IMR-90 (cell line): Measurements from ENCODE around the gene VRTN. TPM values are rescaled to one million over a fixed set of nuclear protein-coding genes. Genes with fewer than 3 reads are reported as not detected.

Experiments
- ATAC-seq: fragments of 200-7000 bp; cut with Tn5 transposase; 2 replicates; pipeline ENCODE4 v1.9.1; 2020; ENCODE audit warnings: low read depth, mild to moderate bottlenecking, moderate library complexity
- BruUV-seq: library from RNA; stranded (reverse); fragments of 400-500 nt; replicated peaks from 2 replicates; lab custom pipeline; 2021; lab: Mats Ljungman, UMichigan
- CTCF ChIA-PET: fragments of 300-600 bp; formaldehyde crosslinking; extraction: SDS; loops from one replicate; lab custom pipeline; 2021; ENCODE audit warnings: antibody characterized with exemption; lab: Yijun Ruan, JAX
- POLR2A ChIA-PET: fragments of 300-600 bp; sonication (Branson Sonifier 250); formaldehyde crosslinking; loops from one replicate; lab custom pipeline; 2022; ENCODE audit warnings: antibody characterized with exemption; ENCODE audit not compliant: unreplicated experiment; lab: Charles Lee
- DNase-seq: peaks from one replicate; pipeline ENCODE4 v3.0.0; 2013
- H2AFZ ChIP-seq: replicated peaks from 2 replicates; pipeline ENCODE3; 2013; ENCODE audit warnings: low read length, mild to moderate bottlenecking; ENCODE audit not compliant: poor library complexity
- H2AK5ac ChIP-seq: 2 replicates; pipeline ENCODE4 v1.6.1; 2013; ENCODE audit warnings: low read depth, low read length, inconsistent platforms
- H2AK9ac ChIP-seq: replicated peaks from 2 replicates; pipeline ENCODE3; 2013; ENCODE audit warnings: mild to moderate bottlenecking, low read depth, low read length, moderate library complexity; ENCODE audit not compliant: poor library complexity
- H2BK120ac ChIP-seq: 2 replicates; pipeline ENCODE4 v1.6.1; 2013; ENCODE audit warnings: low read depth, low read length, inconsistent platforms
- H2BK15ac ChIP-seq: 3 replicates; pipeline ENCODE4 v1.6.1; 2013; ENCODE audit warnings: low read depth, low read length, inconsistent platforms
- H2BK20ac ChIP-seq: 2 replicates; pipeline ENCODE4 v1.6.1; 2013; ENCODE audit warnings: low read depth, mild to moderate bottlenecking, inconsistent platforms, low read length, moderate library complexity
- H2BK5ac ChIP-seq: 2 replicates; pipeline ENCODE4 v1.6.1; 2013; ENCODE audit warnings: mild to moderate bottlenecking, low read depth, low read length, inconsistent platforms; ENCODE audit not compliant: poor library complexity, severe bottlenecking
- H3K14ac ChIP-seq: replicated peaks from 2 replicates; pipeline ENCODE4 v1.6.1; 2013; ENCODE audit warnings: low read depth, low read length, inconsistent platforms
- H3K18ac ChIP-seq: 2 replicates; pipeline ENCODE4 v1.6.1; 2013; ENCODE audit warnings: low read depth, low read length, control low read depth
- H3K23ac ChIP-seq: 2 replicates; pipeline ENCODE4 v1.6.1; 2013; ENCODE audit warnings: low read depth, low read length, inconsistent platforms
- H3K27ac ChIP-seq: 2 replicates; pipeline ENCODE4 v1.5.1; 2013; ENCODE audit warnings: mild to moderate bottlenecking, control low read depth, low read length; ENCODE audit not compliant: insufficient read depth
- H3K27me3 ChIP-seq: 2 replicates; pipeline ENCODE4 v1.6.1; 2013; ENCODE audit warnings: low read length; ENCODE audit not compliant: control insufficient read depth, insufficient read depth
- H3K36me3 ChIP-seq: 2 replicates; pipeline ENCODE4 v1.6.1; 2013; ENCODE audit warnings: low read length, mixed read lengths; ENCODE audit not compliant: control insufficient read depth, insufficient read depth
- H3K4ac ChIP-seq: 2 replicates; pipeline ENCODE4 v1.6.1; 2013; ENCODE audit warnings: low read depth, low read length, inconsistent platforms
- H3K4me1 ChIP-seq: 2 replicates; pipeline ENCODE4 v1.6.1; 2013; ENCODE audit warnings: low read length, mixed read lengths; ENCODE audit not compliant: control insufficient read depth, insufficient read depth
- H3K4me2 ChIP-seq: 2 replicates; pipeline ENCODE4 v1.6.1; 2013; ENCODE audit warnings: low read depth, mild to moderate bottlenecking, control low read depth, low read length, moderate library complexity
- H3K4me3 ChIP-seq: 2 replicates; pipeline ENCODE4 v1.5.1; 2013; ENCODE audit warnings: low read depth, mild to moderate bottlenecking, control low read depth, low read length, moderate library complexity; ENCODE audit not compliant: insufficient read depth
- H3K56ac ChIP-seq: 2 replicates; pipeline ENCODE4 v1.6.1; 2013; ENCODE audit warnings: low read length, inconsistent platforms; ENCODE audit not compliant: insufficient read depth; ENCODE audit errors: extremely low read depth
- H3K79me1 ChIP-seq, 2 experiments: 2 replicates each; pipeline ENCODE4 v1.6.1; 2013; ENCODE audit warnings: low read length in 2 of 2, inconsistent platforms in 1 of 2, low read depth in 1 of 2
- H3K9ac ChIP-seq: 2 replicates; pipeline ENCODE4 v1.6.1; 2013; ENCODE audit warnings: low read depth, low read length, control low read depth
- H3K9me1 ChIP-seq: 2 replicates; pipeline ENCODE4 v1.6.1; 2013; ENCODE audit warnings: low read length, inconsistent platforms; ENCODE audit not compliant: insufficient read depth
- H3K9me3 ChIP-seq: 2 replicates; pipeline ENCODE4 v1.6.1; 2013; ENCODE audit warnings: low read length; ENCODE audit not compliant: control insufficient read depth, insufficient read depth
- H4K20me1 ChIP-seq: 2 replicates; pipeline ENCODE4 v1.6.1; 2013; ENCODE audit warnings: low read length, inconsistent platforms; ENCODE audit not compliant: insufficient read depth
- H4K5ac ChIP-seq: 2 replicates; pipeline ENCODE4 v1.6.1; 2013; ENCODE audit warnings: mild to moderate bottlenecking, low read depth, low read length, control low read depth
- H4K8ac ChIP-seq, 2 experiments: 2 replicates each; pipeline ENCODE4 v1.6.1; 2013; ENCODE audit warnings: low read depth in 2 of 2, low read length in 2 of 2, control low read depth in 1 of 2, inconsistent platforms in 1 of 2
- H4K91ac ChIP-seq: 2 replicates; pipeline ENCODE4 v1.6.1; 2013; ENCODE audit warnings: low read depth, low read length, inconsistent platforms; ENCODE audit not compliant: insufficient read depth
- BHLHE40 ChIP-seq: fragments of 150-350 bp; IDR thresholded peaks from 2 replicates; pipeline ENCODE4 v1.6.1; 2016; ENCODE audit warnings: mild to moderate bottlenecking, low read depth, low read length
- CEBPB ChIP-seq: IDR thresholded peaks from 2 replicates; pipeline ENCODE4 v1.6.1; 2012; ENCODE audit warnings: low read depth, low read length, improper control_type of control experiment
- CHD1 ChIP-seq: IDR thresholded peaks from 2 replicates; pipeline ENCODE4 v1.6.1; 2012; ENCODE audit warnings: low read depth, low read length, improper control_type of control experiment
- CTCF ChIP-seq: conservative IDR thresholded peaks from 2 replicates; pipeline ENCODE4 v1.5.1; 2012; ENCODE audit warnings: mild to moderate bottlenecking, low read depth, low read length, improper control_type of control experiment
- ELK1 ChIP-seq: fragments of 150-350 bp; IDR thresholded peaks from 2 replicates; pipeline ENCODE4 v1.6.1; 2016; ENCODE audit warnings: low read depth, mild to moderate bottlenecking, low read length, moderate library complexity, borderline replicate concordance
- MAZ ChIP-seq: IDR thresholded peaks from 2 replicates; pipeline ENCODE4 v1.6.1; 2012; ENCODE audit warnings: low read depth, mild to moderate bottlenecking, low read length, improper control_type of control experiment, moderate library complexity, borderline replicate concordance
- MXI1 ChIP-seq: IDR thresholded peaks from 2 replicates; pipeline ENCODE4 v1.6.1; 2012; ENCODE audit warnings: low read depth, mild to moderate bottlenecking, low read length, moderate library complexity, borderline replicate concordance
- POLR2A ChIP-seq: IDR thresholded peaks from 2 replicates; pipeline ENCODE4 v1.6.1; 2012; ENCODE audit warnings: mild to moderate bottlenecking, low read depth, low read length
- RAD21 ChIP-seq: IDR thresholded peaks from 2 replicates; pipeline ENCODE4 v1.6.1; 2012; ENCODE audit warnings: low read length, improper control_type of control experiment
- RCOR1 ChIP-seq: IDR thresholded peaks from 2 replicates; pipeline ENCODE4 v1.6.1; 2012; ENCODE audit warnings: mild to moderate bottlenecking, low read length, improper control_type of control experiment; ENCODE audit not compliant: insufficient replicate concordance
- RFX5 ChIP-seq: IDR thresholded peaks from 2 replicates; pipeline ENCODE4 v1.8.0; 2012; ENCODE audit warnings: low read depth, mild to moderate bottlenecking, low read length, moderate library complexity
- SMC3 ChIP-seq: fragments of 150-350 bp; IDR thresholded peaks from 2 replicates; pipeline ENCODE4 v1.6.1; 2016; ENCODE audit warnings: low read depth, mild to moderate bottlenecking, antibody characterized with exemption, low read length, moderate library complexity
- WGBS, 2 experiments: methylation state at CpG; one replicate each; pipeline versions ENCODE4 v1.1.5 to v1.1.7; 2013; ENCODE audit warnings: missing lambda C conversion rate in 2 of 2; ENCODE audit not compliant: insufficient read length in 1 of 2; ENCODE audit errors: extremely low coverage in 2 of 2; 5-methylcytosine and 5-hydroxymethylcytosine counted together
- dilution Hi-C: fragments of 300-500 bp; cut with HindIII; formaldehyde crosslinking; loops from one replicate; pipeline ENCODE4 v1.14.3; 2018; ENCODE audit warnings: low sequenced_read_pairs; ENCODE audit not compliant: unreplicated experiment
- in situ Hi-C: fragments of 300-500 bp; cut with MboI; formaldehyde crosslinking; loops from 3 replicates; pipeline ENCODE4 v1.14.3; 2019; ENCODE audit warnings: low sequenced_read_pairs, inconsistent platforms, mixed read lengths
- intact Hi-C: fragments of 100-400 bp; cut with micrococcal nuclease; formaldehyde crosslinking; loops from 2 replicates; pipeline ENCODE4 v1.10.0; 2022
- polyA plus RNA-seq, 3 experiments: library from polyadenylated mRNA; depleted of rRNA; stranded (reverse); fragments of >200 nt; gene quantifications; 2 replicates each; pipeline ENCODE4 v1.2.3, GENCODE V29; 2012; ENCODE audit warnings: low replicate concordance in 1 of 3
- total RNA-seq: library from RNA; depleted of rRNA; stranded (reverse); fragments of >200 nt; gene quantifications from 2 replicates; pipeline ENCODE4 v1.2.3, GENCODE V29; 2012

The VRTN gene
- total and polyA plus RNA-seq, 2 of the 4 experiments (the other 2 are of a cell fraction): not detected

- Histone ChIP-seq H2BK120ac (no peak overlapping the region), H3K23ac (no peak overlapping the region), H2BK15ac (no peak overlapping the region), H4K5ac (no peak overlapping the region), H3K4me3 (no peak overlapping the region), H4K20me1 (no peaks in the 10 kb centered on the region), H3K9ac (no peak overlapping the region), H3K36me3 (no peaks in the 10 kb centered on the region), H4K91ac (no peak overlapping the region), H3K4me1 (no peaks in the 10 kb centered on the region), H3K4me2 (no peak overlapping the region), H3K27ac (no peak overlapping the region), H3K9me3 (no peaks in the 10 kb centered on the region), H2BK5ac (no peak overlapping the region), H4K8ac (no peak overlapping the region), H2AK9ac (no peak overlapping the region), H3K14ac (no peak overlapping the region), H3K56ac (no peak overlapping the region), H3K27me3 (peaks cover 62% of the 10 kb centered on the region), H3K9me1 (no peaks in the 10 kb centered on the region), H2BK20ac (no peak overlapping the region), H3K4ac (no peak overlapping the region), H2AK5ac (no peak overlapping the region), H3K18ac (no peak overlapping the region), H2AFZ (no peak overlapping the region), H3K79me1 (no peaks in the 10 kb centered on the region)
- TF ChIP-seq SMC3: no peak
- TF ChIP-seq BHLHE40: no peak
- no peak for TF ChIP-seq RAD21
- TF ChIP-seq CEBPB: no peak
- TF ChIP-seq CTCF: no peak
- TF ChIP-seq ELK1: no peak
- TF ChIP-seq MXI1: no peak
- no peak for TF ChIP-seq CHD1
- TF ChIP-seq POLR2A: no peak
- TF ChIP-seq RCOR1: no peak
- TF ChIP-seq MAZ: no peak
- no peak for TF ChIP-seq RFX5
- ChIA-PET CTCF (interaction anchor here (0.5 kb wide), 1 partner anchor 326 kb away, joined by 6 read pairs; no protein-coding TSS in a partner anchor), POLR2A (no interaction called here)
- no CpG with 5 or more reads among the region's 4 CpGs for whole genome bisulfite sequencing, 2 experiments
- in situ Hi-C loops: no loop called here
- BruUV-seq: no TSS peak
- intact Hi-C loops: no loop called here
- DNase-seq (no peak), ATAC-seq (no peak)
- dilution Hi-C loops: no loop called here
These were observed 46.8 kb downstream of the VRTN start for GRCh38 chr14:74395094-74395493.
